HEK293 (cell line): Measurements from ENCODE around the gene FXYD3.

ENCODE experiments used
- CTCF ChIP-seq: fragments of 450-650 bp; formaldehyde crosslinking; IDR thresholded peaks from 2 replicates; pipeline ENCODE4 v1.5.1; 2016; ENCODE audit warnings: missing biosample characterization, missing genetic modification characterization
- HOXA7 ChIP-seq: sonication (generic); formaldehyde crosslinking; IDR thresholded peaks from 2 replicates; pipeline ENCODE4 v1.8.1; 2022; ENCODE audit warnings: missing genetic modification reagents, borderline replicate concordance
- REPIN1 ChIP-seq: fragments of 450-650 bp; formaldehyde crosslinking; IDR thresholded peaks from 2 replicates; pipeline ENCODE4 v1.5.1; 2017; ENCODE audit warnings: missing biosample characterization, missing genetic modification characterization, low read depth
- ZBTB8A ChIP-seq: fragments of 450-650 bp; formaldehyde crosslinking; IDR thresholded peaks from 2 replicates; pipeline ENCODE4 v1.5.1; 2016; ENCODE audit warnings: missing biosample characterization, missing genetic modification characterization
- ZFP3 ChIP-seq: fragments of 450-650 bp; formaldehyde crosslinking; IDR thresholded peaks from 2 replicates; pipeline ENCODE4 v1.5.1; 2016; ENCODE audit warnings: low read depth, missing biosample characterization, missing genetic modification characterization
- ZFP69B ChIP-seq: fragments of 450-650 bp; formaldehyde crosslinking; IDR thresholded peaks from 2 replicates; pipeline ENCODE4 v1.5.1; 2016; ENCODE audit warnings: missing biosample characterization, missing genetic modification characterization
- ZNF26 ChIP-seq: fragments of 450-650 bp; formaldehyde crosslinking; IDR thresholded peaks from 2 replicates; pipeline ENCODE4 v1.5.1; 2016; ENCODE audit warnings: missing biosample characterization, missing genetic modification characterization
- ZNF292 ChIP-seq: fragments of 450-650 bp; formaldehyde crosslinking; IDR thresholded peaks from 2 replicates; pipeline ENCODE4 v1.5.1; 2016; ENCODE audit warnings: low read depth, missing biosample characterization, missing genetic modification characterization, borderline replicate concordance
- ZNF324 ChIP-seq: fragments of 450-650 bp; formaldehyde crosslinking; IDR thresholded peaks from 2 replicates; pipeline ENCODE4 v1.5.1; 2016; ENCODE audit warnings: missing biosample characterization, missing genetic modification characterization
- ZNF530 ChIP-seq: fragments of 450-650 bp; formaldehyde crosslinking; IDR thresholded peaks from 2 replicates; pipeline ENCODE4 v1.5.1; 2016; ENCODE audit warnings: low read depth, missing biosample characterization, missing genetic modification characterization
- ZNF555 ChIP-seq: fragments of 450-650 bp; formaldehyde crosslinking; conservative IDR thresholded peaks from 2 replicates; pipeline ENCODE4 v1.5.1; 2017; ENCODE audit warnings: missing biosample characterization, mild to moderate bottlenecking, missing genetic modification characterization, inconsistent platforms
- ZNF639 ChIP-seq: fragments of 450-650 bp; formaldehyde crosslinking; IDR thresholded peaks from 2 replicates; pipeline ENCODE4 v1.5.1; 2016; ENCODE audit warnings: missing biosample characterization, missing genetic modification characterization

DNA sequence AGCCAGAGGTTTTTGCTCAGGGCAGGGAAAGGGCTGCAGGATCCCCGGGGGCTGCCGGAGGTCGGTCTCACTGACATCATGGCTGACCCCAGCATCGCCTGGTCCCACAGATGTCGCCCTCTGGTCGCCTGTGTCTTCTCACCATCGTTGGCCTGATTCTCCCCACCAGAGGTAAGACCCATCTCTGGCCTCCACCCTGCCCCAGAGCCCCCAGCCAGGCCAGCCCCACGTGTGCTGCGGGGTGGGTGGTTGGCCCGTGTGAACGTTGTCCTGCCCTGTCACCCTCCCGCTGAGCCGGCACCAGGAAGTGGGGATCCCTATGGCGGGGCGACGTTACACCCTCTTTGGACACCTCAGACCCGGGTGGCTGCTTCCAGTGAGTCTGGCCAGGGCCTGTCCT is 39.8 kb downstream of the FXYD3 start:
- TF ChIP-seq ZNF555 (tag by site-specific recombination): no peak
- no peak for TF ChIP-seq ZNF292 (tag by site-specific recombination)
- no peak for TF ChIP-seq ZNF26 (tag by site-specific recombination)
- TF ChIP-seq ZFP3 (tag by site-specific recombination): no peak
- no peak for TF ChIP-seq REPIN1 (tag by site-specific recombination)
- TF ChIP-seq CTCF: no peak
- TF ChIP-seq ZBTB8A: no peak
- TF ChIP-seq ZNF324 (tag by site-specific recombination): no peak
- TF ChIP-seq ZFP69B: no peak
- TF ChIP-seq HOXA7 (CRISPR knock-in tag): no peak
- no peak for TF ChIP-seq ZNF639 (tag by site-specific recombination)
- TF ChIP-seq ZNF530 (tag by site-specific recombination): no peak
